IPS-18c (cell line): Measurements from ENCODE around the gene RAD51B.
"Not testable (repeated sequence)": the region's sequence is repeated elsewhere in the genome, so short reads cannot be mapped to it uniquely, and the experiment has no call there.

Experiments used
- H3K4me3 ChIP-seq: 2 replicates; pipeline ENCODE4 v1.7.0; 2013; ENCODE audit warnings: low read depth, mild to moderate bottlenecking, low read length, moderate library complexity; ENCODE audit not compliant: insufficient read depth
- H3K9me3 ChIP-seq: one replicate; pipeline ENCODE4 v1.6.1; 2013; ENCODE audit warnings: mild to moderate bottlenecking, low read length, moderate library complexity; ENCODE audit not compliant: control insufficient read depth, insufficient read depth

The RAD51B gene

DNA sequence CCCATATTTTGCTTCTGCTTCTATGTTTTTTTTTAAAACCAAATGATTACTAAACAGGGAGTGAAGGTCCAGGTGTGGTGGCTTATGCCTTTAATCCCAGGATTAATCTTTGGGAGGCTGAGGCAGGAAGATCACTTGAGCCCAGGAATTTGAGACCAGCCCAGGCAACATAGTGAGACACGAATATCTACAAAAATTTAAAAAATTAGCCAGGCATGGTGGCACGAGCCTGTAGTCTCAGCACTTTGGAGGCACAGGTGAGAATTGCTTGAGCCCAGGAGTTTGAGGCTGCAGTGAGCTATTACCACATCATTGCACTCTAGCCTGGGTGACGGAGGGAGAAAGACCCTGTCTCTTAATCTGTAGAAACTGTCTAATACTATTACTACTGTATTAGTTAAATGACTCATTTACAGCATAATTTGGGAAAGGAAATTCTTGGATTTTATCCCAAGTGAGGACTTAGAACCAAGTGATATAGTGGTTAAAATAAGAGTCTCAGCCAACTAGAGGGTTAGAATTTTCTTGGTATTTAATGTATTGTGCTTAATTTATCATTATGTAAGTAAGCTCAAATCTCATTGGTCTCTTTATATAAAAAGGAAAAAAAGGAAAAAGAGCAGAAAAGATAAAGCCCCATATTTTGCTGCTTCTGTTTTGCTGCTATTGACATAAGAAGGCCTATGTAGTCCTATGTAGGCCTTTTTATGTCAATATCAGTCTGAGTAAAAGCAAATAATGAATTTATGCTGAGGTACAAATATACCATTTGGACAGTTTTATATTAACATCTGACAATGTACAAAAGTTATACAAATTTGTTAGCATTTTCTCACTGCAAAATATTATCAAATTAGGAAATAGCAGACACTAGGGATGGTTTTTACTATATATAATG lies 163.4 kb downstream of the RAD51B start:
- Histone ChIP-seq H3K9me3 (no peaks in the 10 kb centered on the region), H3K4me3 (no peak overlapping the region)

- no peaks in the 10 kb centered on the region for H3K9me3 ChIP-seq
- H3K4me3 ChIP-seq: no peak overlapping the region
Measured at GRCh38 chr14:67984274-67984673, 164.7 kb downstream of the RAD51B start.

DNA sequence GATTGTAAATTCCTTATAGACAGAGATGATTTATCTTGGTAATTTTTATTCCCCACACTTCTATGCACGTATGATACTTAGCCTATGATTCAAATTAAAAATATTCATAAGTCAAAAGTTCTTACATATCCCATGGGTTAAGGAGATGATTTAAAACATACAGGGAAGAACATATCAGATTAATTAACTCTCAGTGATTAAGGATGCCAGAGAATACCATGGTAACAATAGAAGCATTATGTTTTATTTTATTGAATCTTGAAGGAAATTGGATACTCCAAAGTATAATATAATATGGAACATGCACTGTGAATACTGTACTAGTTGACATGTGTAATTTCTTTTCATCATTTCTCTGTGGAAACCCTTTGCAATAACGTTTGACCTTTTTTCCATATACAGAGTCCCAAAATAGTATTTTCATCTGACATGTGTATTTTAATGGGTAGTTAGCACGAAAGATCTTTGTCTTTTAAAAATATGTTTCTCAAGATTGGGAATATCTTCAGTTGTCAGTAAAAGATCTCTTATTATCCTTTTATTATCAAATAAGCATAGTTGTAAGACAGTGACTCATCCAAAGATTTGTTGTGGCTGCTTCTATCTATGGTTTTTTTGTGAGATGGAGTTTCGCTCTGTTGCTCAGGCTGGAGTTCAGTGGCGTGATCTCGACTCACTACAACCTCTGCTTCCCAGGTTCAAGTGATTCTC lies 166.7 kb downstream of the RAD51B start:
- no peaks in the 10 kb centered on the region for H3K9me3 ChIP-seq
- H3K4me3 ChIP-seq: no peak overlapping the region

GRCh38 chr14:67987606-67988005 lies 168.0 kb downstream of the RAD51B start:
- Histone ChIP-seq H3K4me3 (no peak overlapping the region), H3K9me3 (no peaks in the 10 kb centered on the region)

DNA sequence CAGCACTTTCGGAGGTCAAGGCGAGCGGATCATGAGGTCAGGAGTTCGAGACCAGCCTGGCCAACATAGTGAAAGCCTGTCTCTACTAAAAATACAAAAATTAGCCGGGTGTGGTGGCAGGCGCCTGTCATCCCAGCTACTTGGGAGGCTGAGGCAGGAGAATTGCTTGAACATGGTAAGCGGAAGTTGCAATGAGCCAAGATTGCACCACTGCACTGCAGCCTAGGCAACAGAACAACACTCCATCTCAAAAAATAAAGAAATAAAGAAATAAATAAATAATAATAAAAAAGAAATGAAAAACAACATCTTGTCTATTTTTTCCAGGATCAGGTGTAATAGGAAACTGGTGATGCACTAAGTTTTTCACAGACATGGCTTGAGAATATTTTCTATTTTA lies 168.6 kb downstream of the RAD51B start:
- H3K9me3 ChIP-seq, H3K4me3 ChIP-seq: not testable (repeated sequence)

DNA sequence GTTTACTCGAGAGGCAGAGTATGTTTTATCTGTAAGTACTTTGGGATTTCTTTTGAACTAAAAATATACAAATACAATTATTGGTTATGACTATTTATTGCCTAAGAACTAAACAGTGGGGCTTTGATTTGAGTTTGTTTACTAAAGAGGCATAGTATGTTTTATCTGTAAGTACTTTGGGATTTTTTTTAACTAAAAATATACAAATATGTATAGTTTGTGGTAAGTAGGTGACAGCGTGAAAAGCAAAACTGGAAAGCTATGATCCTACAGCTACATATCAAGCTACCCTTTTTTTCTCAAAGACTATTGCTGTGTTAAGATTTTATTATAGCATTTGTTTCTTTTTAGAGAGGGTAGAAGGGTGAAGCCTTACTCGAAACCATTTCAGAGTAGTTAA lies 171.0 kb downstream of the RAD51B start:
- Histone ChIP-seq H3K9me3 (no peaks in the 10 kb centered on the region), H3K4me3 (no peak overlapping the region)

DNA sequence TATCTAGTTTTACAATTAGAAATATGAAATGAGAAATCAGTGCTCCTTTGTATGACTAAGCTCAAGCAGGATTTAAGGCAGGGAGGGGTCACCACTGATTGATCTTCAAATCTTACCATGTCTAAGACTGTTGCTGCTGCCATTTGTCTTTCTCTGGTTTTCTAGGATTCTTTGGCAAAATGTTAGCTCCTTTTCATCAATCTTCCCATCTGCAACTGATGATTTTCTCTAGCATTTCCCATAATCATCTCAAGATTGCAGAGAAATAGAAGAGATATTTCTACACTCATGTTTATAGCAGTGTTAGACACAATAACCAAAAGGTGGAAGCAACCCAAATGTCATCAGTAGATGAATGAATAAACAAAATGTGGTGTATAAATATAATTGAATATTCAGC lies 175.0 kb downstream of the RAD51B start:
- H3K9me3 ChIP-seq: no peaks in the 10 kb centered on the region
- H3K4me3 ChIP-seq: no peak overlapping the region

DNA sequence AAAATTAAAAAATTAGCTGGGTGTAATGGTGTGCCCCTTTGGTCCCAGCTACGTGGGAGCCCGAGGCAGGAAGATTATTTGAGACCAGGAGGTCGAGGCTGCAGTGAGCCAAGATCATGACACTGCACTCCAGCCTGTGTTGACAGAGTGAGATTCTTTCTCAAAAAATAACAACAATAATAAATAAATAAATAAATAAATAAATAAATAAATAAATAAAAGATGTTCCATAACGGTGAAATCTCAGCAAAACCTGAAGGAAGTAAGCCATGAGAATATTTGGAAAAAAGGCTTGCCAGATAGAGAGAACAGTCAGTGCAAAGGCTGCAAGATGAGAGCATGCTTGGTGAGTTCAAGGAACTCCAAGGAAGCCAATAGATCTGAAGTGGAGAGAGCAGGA lies 176.7 kb downstream of the RAD51B start:
- H3K9me3 ChIP-seq: no peaks in the 10 kb centered on the region
- no peak overlapping the region for H3K4me3 ChIP-seq

- H3K9me3 ChIP-seq: no peaks in the 10 kb centered on the region
- H3K4me3 ChIP-seq: no peak overlapping the region
Measured at GRCh38 chr14:67998834-67999233, 179.3 kb downstream of the RAD51B start.

DNA sequence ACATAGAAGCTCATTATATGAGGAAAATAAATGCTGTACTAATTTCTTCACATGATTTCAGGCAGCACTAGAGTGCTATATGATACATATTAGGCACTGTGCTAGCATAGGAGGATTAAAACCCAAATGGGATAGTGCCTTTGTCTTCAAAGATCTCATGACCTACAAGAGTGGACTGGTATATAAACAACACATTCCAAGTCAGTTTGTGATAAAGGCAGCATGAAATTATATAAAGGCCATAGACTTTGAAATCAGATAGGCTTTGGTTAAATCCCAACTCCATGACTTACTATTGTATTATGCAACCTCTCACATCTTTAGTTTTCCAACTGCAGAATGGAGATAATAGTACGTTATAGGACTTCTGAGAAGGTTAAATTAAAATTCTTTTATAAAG lies 179.7 kb downstream of the RAD51B start:
- Histone ChIP-seq H3K4me3 (no peak overlapping the region), H3K9me3 (no peaks in the 10 kb centered on the region)

DNA sequence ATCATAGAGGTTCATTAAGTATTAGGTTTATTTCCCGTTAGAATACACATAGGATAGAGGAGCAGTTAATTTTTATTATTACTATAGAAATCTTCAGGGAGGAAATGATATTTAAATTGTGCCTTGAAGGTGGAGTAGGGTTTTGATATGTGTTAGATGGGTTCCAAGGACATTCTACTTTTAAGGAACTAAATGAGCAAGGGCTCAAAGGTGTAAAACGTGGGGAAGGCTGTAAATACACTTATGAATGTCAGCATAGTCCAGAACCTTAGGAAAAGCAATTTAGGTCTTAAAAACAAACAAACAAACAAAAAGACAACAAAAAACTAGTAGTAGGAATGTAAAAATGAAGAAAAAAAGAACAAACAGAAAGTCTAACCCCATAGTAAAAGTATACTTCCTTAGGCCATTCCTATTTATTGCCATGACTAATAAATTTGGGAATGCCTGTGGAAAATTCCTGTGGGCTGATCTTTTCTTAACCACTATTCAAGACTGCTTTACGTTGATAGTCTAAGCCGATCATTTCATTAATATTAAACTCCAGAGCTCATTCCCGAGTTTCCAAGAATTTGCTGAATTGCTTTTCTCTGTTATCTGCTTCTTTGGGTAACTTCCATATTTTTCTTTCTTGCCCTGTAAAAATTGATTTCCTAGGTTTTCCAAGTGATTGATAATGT lies 180.3 kb downstream of the RAD51B start:
- H3K4me3 ChIP-seq: no peak overlapping the region
- no peaks in the 10 kb centered on the region for H3K9me3 ChIP-seq

GRCh38 chr14:68000511-68000910 lies 180.9 kb downstream of the RAD51B start:
- H3K9me3 ChIP-seq: no peaks in the 10 kb centered on the region
- H3K4me3 ChIP-seq: no peak overlapping the region

- Histone ChIP-seq H3K9me3 (no peaks in the 10 kb centered on the region), H3K4me3 (no peak overlapping the region)
Measured at GRCh38 chr14:68008491-68008890, 188.9 kb downstream of the RAD51B start.

DNA sequence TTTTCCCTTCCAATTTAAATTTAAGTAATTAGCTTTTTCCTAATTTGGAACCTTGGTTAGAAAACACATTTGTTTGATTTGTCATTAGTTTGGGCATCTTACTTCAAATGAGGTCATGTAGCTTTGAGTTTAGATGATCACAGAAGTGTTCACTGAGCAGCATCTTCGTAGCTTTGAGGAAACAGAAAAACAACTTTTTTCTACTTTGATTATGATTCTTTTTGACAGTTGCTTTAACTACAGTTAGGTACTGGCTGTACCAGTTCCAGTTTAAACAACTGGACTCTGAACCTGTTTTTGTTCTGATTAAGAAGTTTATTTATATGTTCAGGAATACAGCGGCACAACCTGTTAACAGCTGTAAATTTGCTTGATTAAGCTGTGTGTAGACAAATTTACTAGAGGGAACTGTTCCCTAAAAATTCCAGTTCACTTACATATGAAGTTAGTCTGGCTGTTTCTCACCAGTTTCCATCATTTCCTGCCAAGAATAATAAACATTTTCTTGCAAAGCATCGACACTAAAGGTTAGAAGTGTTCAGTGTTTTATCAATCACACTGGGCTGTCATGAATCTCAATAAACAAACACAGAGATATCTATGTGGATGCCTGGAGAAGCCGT lies 191.9 kb downstream of the RAD51B start:
- Histone ChIP-seq H3K9me3 (no peaks in the 10 kb centered on the region), H3K4me3 (no peak overlapping the region)

GRCh38 chr14:68012871-68013270 lies 193.3 kb downstream of the RAD51B start:
- Histone ChIP-seq H3K4me3 (no peak overlapping the region), H3K9me3 (no peaks in the 10 kb centered on the region)

DNA sequence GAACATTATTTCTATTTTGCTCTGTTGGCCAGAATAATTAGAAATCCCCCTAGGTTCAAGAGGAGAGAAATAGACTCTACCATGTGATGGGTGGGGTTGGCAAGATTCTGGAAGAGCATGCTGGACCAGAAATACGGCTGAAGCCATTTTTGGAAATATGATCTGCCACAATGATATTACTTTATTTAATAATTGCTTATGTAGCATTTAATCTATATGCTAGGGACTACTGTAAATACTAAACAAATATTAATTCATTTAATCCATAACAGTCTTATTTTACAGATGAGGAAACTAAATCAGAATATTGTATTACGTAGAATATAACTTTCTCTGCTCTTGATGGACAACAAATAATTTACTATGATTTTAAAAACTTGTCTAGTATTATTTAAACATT lies 193.7 kb downstream of the RAD51B start:
- Histone ChIP-seq H3K4me3 (no peak overlapping the region), H3K9me3 (no peaks in the 10 kb centered on the region)

- no peaks in the 10 kb centered on the region for H3K9me3 ChIP-seq
- no peak overlapping the region for H3K4me3 ChIP-seq
Measured at GRCh38 chr14:68014771-68015170, 195.2 kb downstream of the RAD51B start.
